PFSK-1 (cell line): ENCODE results near the gene HOXA2.

Source experiments
- POLR2AphosphoS5 ChIP-seq: IDR thresholded peaks from 2 replicates; pipeline ENCODE4 v1.6.1; 2012; ENCODE audit warnings: low read depth, mild to moderate bottlenecking, control low read depth, low read length, moderate library complexity
- SIN3A ChIP-seq: IDR thresholded peaks from 2 replicates; pipeline ENCODE4 v1.6.1; 2012; ENCODE audit warnings: mild to moderate bottlenecking, low read length, moderate library complexity, borderline replicate concordance; ENCODE audit not compliant: insufficient read depth
- TAF1 ChIP-seq: IDR thresholded peaks from 2 replicates; pipeline ENCODE4 v1.6.1; 2012; ENCODE audit warnings: low read length, control low read depth, borderline replicate concordance; ENCODE audit not compliant: insufficient read depth
- TF ChIP-seq, protein P1 (sequence below), 2 experiments: IDR thresholded peaks; 2 replicates each; pipeline versions ENCODE4 v1.6.1 to v1.8.0; 2011 to 2012; ENCODE audit warnings: low read depth in 2 of 2, low read length in 2 of 2, control low read depth in 1 of 2, inconsistent platforms in 1 of 2, mild to moderate bottlenecking in 1 of 2, moderate library complexity in 1 of 2; ENCODE audit not compliant: insufficient read depth in 1 of 2

DNA sequence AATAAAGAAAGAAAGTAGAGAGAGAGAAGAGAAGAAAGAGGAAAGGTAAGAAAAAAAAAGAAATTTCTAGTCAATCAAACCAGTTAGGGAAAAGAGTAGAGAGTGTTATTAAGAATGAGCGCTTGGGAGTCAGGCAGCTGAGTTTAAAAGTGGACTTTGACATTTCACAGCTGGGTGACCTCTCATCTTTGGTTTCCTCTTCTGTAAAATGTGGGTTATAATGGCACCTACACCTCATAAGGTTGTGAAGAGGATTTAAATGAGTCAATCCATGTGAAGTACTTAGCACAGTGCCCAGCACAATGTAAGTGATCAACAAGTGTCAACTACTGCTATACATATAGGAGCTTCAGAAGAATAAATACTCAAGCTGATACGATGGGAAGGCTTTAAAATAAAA lies 18.8 kb downstream of the HOXA2 start:
- no peak for TF ChIP-seq POLR2AphosphoS5
- no peak for TF ChIP-seq TAF1
- TF ChIP-seq SIN3A = no peak
- TF ChIP-seq, protein P1, sequence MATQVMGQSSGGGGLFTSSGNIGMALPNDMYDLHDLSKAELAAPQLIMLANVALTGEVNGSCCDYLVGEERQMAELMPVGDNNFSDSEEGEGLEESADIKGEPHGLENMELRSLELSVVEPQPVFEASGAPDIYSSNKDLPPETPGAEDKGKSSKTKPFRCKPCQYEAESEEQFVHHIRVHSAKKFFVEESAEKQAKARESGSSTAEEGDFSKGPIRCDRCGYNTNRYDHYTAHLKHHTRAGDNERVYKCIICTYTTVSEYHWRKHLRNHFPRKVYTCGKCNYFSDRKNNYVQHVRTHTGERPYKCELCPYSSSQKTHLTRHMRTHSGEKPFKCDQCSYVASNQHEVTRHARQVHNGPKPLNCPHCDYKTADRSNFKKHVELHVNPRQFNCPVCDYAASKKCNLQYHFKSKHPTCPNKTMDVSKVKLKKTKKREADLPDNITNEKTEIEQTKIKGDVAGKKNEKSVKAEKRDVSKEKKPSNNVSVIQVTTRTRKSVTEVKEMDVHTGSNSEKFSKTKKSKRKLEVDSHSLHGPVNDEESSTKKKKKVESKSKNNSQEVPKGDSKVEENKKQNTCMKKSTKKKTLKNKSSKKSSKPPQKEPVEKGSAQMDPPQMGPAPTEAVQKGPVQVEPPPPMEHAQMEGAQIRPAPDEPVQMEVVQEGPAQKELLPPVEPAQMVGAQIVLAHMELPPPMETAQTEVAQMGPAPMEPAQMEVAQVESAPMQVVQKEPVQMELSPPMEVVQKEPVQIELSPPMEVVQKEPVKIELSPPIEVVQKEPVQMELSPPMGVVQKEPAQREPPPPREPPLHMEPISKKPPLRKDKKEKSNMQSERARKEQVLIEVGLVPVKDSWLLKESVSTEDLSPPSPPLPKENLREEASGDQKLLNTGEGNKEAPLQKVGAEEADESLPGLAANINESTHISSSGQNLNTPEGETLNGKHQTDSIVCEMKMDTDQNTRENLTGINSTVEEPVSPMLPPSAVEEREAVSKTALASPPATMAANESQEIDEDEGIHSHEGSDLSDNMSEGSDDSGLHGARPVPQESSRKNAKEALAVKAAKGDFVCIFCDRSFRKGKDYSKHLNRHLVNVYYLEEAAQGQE (IDR thresholded peaks at IDR 0.05; ENCODE audit: insufficient read depth in 1 of 2, low read depth in 2 of 2, low read length in 2 of 2) = no peak
